Measurements from ENCODE around the gene SNAP47. TPM values are rescaled to one million over a fixed set of nuclear protein-coding genes. Genes with fewer than 3 reads are reported as not detected.
A peak's percentile ranks its signal among the peaks of the same experiment; 100 is the strongest.

SNAP47 gene
- total RNA-seq, 2 experiments from 2014 or later = 30.3 to 31.2 TPM

- ChIA-PET CTCF (no interaction called here), POLR2A (no interaction called here)
- H3K27ac Mint-ChIP-seq = no peak overlapping the region
These were observed 2.5 kb upstream of the SNAP47 start for GRCh38 chr1:227732586-227733308.

GRCh38 chr1:227733309-227733705 is 1.9 kb upstream of the SNAP47 start:
- ChIA-PET CTCF (no interaction called here), POLR2A (no interaction called here)
- Mint-ChIP-seq H3K36me3 (ENCODE audit: low read depth) (peaks cover 11% of the 10 kb centered on the region), H3K27ac (no peak overlapping the region), H3K27me3 (no peaks in the 10 kb centered on the region), H3K4me3 (peak overlapping the region; percentile 89), H3K9me3 (ENCODE audit: low read depth) (no peaks in the 10 kb centered on the region), H3K4me1 (peaks cover 32% of the 10 kb centered on the region)
- DNase-seq (no peak), ATAC-seq (no peak)
- intact Hi-C loops (cut with DNase I, micrococcal nuclease) = loop anchor here (10.0 kb wide), 4 partner anchors 51 to 849 kb away; partner anchors contain the start of gene ZNF678 (in 1 of the 2)

More at GRCh38 chr1:227732586-227733308, 2.5 kb upstream of the SNAP47 start:
- Mint-ChIP-seq H3K9me3 (ENCODE audit: low read depth) (no peaks in the 10 kb centered on the region), H3K4me1 (peaks cover 35% of the 10 kb centered on the region), H3K27me3 (no peaks in the 10 kb centered on the region), H3K4me3 (peak overlapping the region; percentile 7), H3K36me3 (ENCODE audit: low read depth) (peaks cover 11% of the 10 kb centered on the region)
- DNase-seq = no peak
- intact Hi-C loops (cut with DNase I, micrococcal nuclease) = loop anchor here (10.0 kb wide), 4 partner anchors 52 to 848 kb away; partner anchors contain the start of gene ZNF678 (in 1 of the 2)
- ATAC-seq = no peak

GRCh38 chr1:227733751-227734545 is 1.3 kb upstream of the SNAP47 start:
- peak overlapping the region; percentile 89 for H3K4me3 Mint-ChIP-seq
- ATAC-seq (no peak), DNase-seq (no peak)
- peak overlapping the region; percentile 86 for H3K27ac Mint-ChIP-seq
- ChIA-PET POLR2A (interaction anchor here (0.6 kb wide), 2 partner anchors 28 to 201 kb away, joined by 3 to 4 read pairs; no protein-coding TSS in a partner anchor), CTCF (interaction anchor here (0.7 to 1.7 kb wide), 2 partner anchors 220 to 1137 kb away, joined by 3 to 6 read pairs; no protein-coding TSS in a partner anchor)
- H3K27me3 Mint-ChIP-seq = no peaks in the 10 kb centered on the region
- no peaks in the 10 kb centered on the region for H3K9me3 Mint-ChIP-seq (ENCODE audit: low read depth)
- peaks cover 11% of the 10 kb centered on the region for H3K36me3 Mint-ChIP-seq (ENCODE audit: low read depth)
- H3K4me1 Mint-ChIP-seq = peaks cover 29% of the 10 kb centered on the region
- intact Hi-C loops (cut with DNase I, micrococcal nuclease) = loop anchor here (2.0 to 10.0 kb wide), 6 partner anchors 51 to 849 kb away; partner anchors contain the start of genes C1orf35 (in 1 of the 2), TRIM11 (in 1 of the 2) and ZNF678 (in 1 of the 2)

GRCh38 chr1:227734546-227734855 is 734 bp upstream of the SNAP47 start:
- Mint-ChIP-seq H3K36me3 (ENCODE audit: low read depth) (peaks cover 11% of the 10 kb centered on the region), H3K27me3 (no peaks in the 10 kb centered on the region), H3K4me1 (peaks cover 26% of the 10 kb centered on the region), H3K9me3 (ENCODE audit: low read depth) (no peaks in the 10 kb centered on the region), H3K4me3 (peak overlapping the region; percentile 89), H3K27ac (peak overlapping the region; percentile 86)
- DNase-seq (peak; percentile 32), ATAC-seq (no peak)
- intact Hi-C loops (cut with DNase I, micrococcal nuclease) = loop anchor here (2.0 to 10.0 kb wide), 6 partner anchors 50 to 850 kb away; partner anchors contain the start of genes C1orf35 (in 1 of the 2), TRIM11 (in 1 of the 2) and ZNF678 (in 1 of the 2)
- CTCF ChIA-PET = interaction anchor here (0.7 to 1.7 kb wide), 2 partner anchors 219 to 1137 kb away, joined by 3 to 6 read pairs; no protein-coding TSS in a partner anchor
- POLR2A ChIA-PET = interaction anchor here (0.6 kb wide), 2 partner anchors 200 to 724 kb away, joined by 3 to 6 read pairs; no protein-coding TSS in a partner anchor

- DNase-seq = no peak
- peak overlapping the region; percentile 80 for H3K27ac Mint-ChIP-seq
- CTCF ChIA-PET = interaction anchor here (0.6 to 1.7 kb wide), 2 partner anchors 218 to 275 kb away, joined by 3 to 6 read pairs; no protein-coding TSS in a partner anchor
- POLR2A ChIA-PET = no interaction called here
- no peak for ATAC-seq
- H3K9me3 Mint-ChIP-seq (ENCODE audit: low read depth) = no peaks in the 10 kb centered on the region
- H3K4me1 Mint-ChIP-seq = peaks cover 22% of the 10 kb centered on the region
- peak overlapping the region; percentile 89 for H3K4me3 Mint-ChIP-seq
- peaks cover 11% of the 10 kb centered on the region for H3K36me3 Mint-ChIP-seq (ENCODE audit: low read depth)
- intact Hi-C loops (cut with DNase I, micrococcal nuclease) = loop anchor here (1.0 to 10.0 kb wide), 12 partner anchors 27 to 851 kb away; partner anchors contain the start of genes ZNF678 (in 2 of the 2), ARF1 (in 1 of the 2), C1orf35 (in 1 of the 2) and TRIM11 (in 1 of the 2)
- no peaks in the 10 kb centered on the region for H3K27me3 Mint-ChIP-seq
These were observed 477 bp downstream of the SNAP47 start for GRCh38 chr1:227735539-227736285.

- peak overlapping the region; percentile 51 for H3K4me3 Mint-ChIP-seq
- ATAC-seq (no peak), DNase-seq (no peak)
- H3K27ac Mint-ChIP-seq = no peak overlapping the region
- H3K36me3 Mint-ChIP-seq (ENCODE audit: low read depth) = peaks cover 11% of the 10 kb centered on the region
- peaks cover 29% of the 10 kb centered on the region for H3K4me1 Mint-ChIP-seq
- intact Hi-C loops (cut with DNase I, micrococcal nuclease) = loop anchor here (10.0 kb wide), 4 partner anchors 48 to 852 kb away; partner anchors contain the start of gene ZNF678 (in 1 of the 2)
- ChIA-PET POLR2A (no interaction called here), CTCF (no interaction called here)
- H3K9me3 Mint-ChIP-seq (ENCODE audit: low read depth) = no peaks in the 10 kb centered on the region
- no peaks in the 10 kb centered on the region for H3K27me3 Mint-ChIP-seq
These were observed 1.7 kb downstream of the SNAP47 start for GRCh38 chr1:227736814-227737432.

- Mint-ChIP-seq H3K4me1 (peaks cover 26% of the 10 kb centered on the region), H3K27ac (no peak overlapping the region), H3K4me3 (no peak overlapping the region), H3K27me3 (no peaks in the 10 kb centered on the region), H3K36me3 (ENCODE audit: low read depth) (peaks cover 5% of the 10 kb centered on the region), H3K9me3 (ENCODE audit: low read depth) (no peaks in the 10 kb centered on the region)
- CTCF ChIA-PET = no interaction called here
- intact Hi-C loops (cut with DNase I, micrococcal nuclease) = loop anchor here (10.0 kb wide), 4 partner anchors 46 to 854 kb away; partner anchors contain the start of gene ZNF678 (in 1 of the 2)
- POLR2A ChIA-PET = no interaction called here
- no peak for ATAC-seq
- DNase-seq = no peak
These were observed 3.6 kb downstream of the SNAP47 start for GRCh38 chr1:227738820-227739219.

GRCh38 chr1:227739636-227740035 is 4.4 kb downstream of the SNAP47 start:
- ChIA-PET POLR2A (no interaction called here), CTCF (no interaction called here)
- Mint-ChIP-seq H3K4me3 (no peak overlapping the region), H3K27me3 (no peaks in the 10 kb centered on the region), H3K36me3 (ENCODE audit: low read depth) (peaks cover under 1% of the 10 kb centered on the region), H3K9me3 (ENCODE audit: low read depth) (no peaks in the 10 kb centered on the region), H3K27ac (no peak overlapping the region), H3K4me1 (peaks cover 32% of the 10 kb centered on the region)
- no peak for ATAC-seq
- intact Hi-C loops (cut with DNase I, micrococcal nuclease) = loop anchor here (10.0 kb wide), 4 partner anchors 45 to 855 kb away; partner anchors contain the start of gene ZNF678 (in 1 of the 2)
- no peak for DNase-seq

GRCh38 chr1:227740401-227740960 is 5.2 kb downstream of the SNAP47 start:
- H3K27me3 Mint-ChIP-seq = no peaks in the 10 kb centered on the region
- H3K4me3 Mint-ChIP-seq = no peak overlapping the region
- H3K4me1 Mint-ChIP-seq = peaks cover 35% of the 10 kb centered on the region
- no peaks in the 10 kb centered on the region for H3K36me3 Mint-ChIP-seq (ENCODE audit: low read depth)
- CTCF ChIA-PET = no interaction called here
- no peak overlapping the region for H3K27ac Mint-ChIP-seq
- DNase-seq = no peak
- POLR2A ChIA-PET = no interaction called here
- intact Hi-C loops (cut with DNase I, micrococcal nuclease) = no loop called here
- no peak for ATAC-seq
- H3K9me3 Mint-ChIP-seq (ENCODE audit: low read depth) = no peaks in the 10 kb centered on the region

- H3K27ac Mint-ChIP-seq = no peak overlapping the region
- ChIA-PET CTCF (no interaction called here), POLR2A (no interaction called here)
- H3K4me1 Mint-ChIP-seq = peaks cover 30% of the 10 kb centered on the region
- intact Hi-C loops (cut with DNase I, micrococcal nuclease) = no loop called here
- H3K27me3 Mint-ChIP-seq = no peaks in the 10 kb centered on the region
- H3K9me3 Mint-ChIP-seq (ENCODE audit: low read depth) = no peaks in the 10 kb centered on the region
- ATAC-seq (no peak), DNase-seq (no peak)
- no peak overlapping the region for H3K4me3 Mint-ChIP-seq
- H3K36me3 Mint-ChIP-seq (ENCODE audit: low read depth) = no peaks in the 10 kb centered on the region
These were observed 6.1 kb downstream of the SNAP47 start for GRCh38 chr1:227741166-227741870.

All from activated CD4-positive, alpha-beta T cell treated with anti-CD3 and anti-CD28 coated beads for 36 hours (primary cell).